ENCODE data around the gene ATP10D. TPM values are rescaled to one million over a fixed set of nuclear protein-coding genes. Genes with fewer than 3 reads are reported as not detected.

ATP10D gene
- total RNA-seq, 1 experiment from 2014 or later: 32.4 TPM

- no peak for DNase-seq (ENCODE audit: low spot score)
Observed at GRCh38 chr4:47579235-47579634, 94.2 kb downstream of the ATP10D start.

- no peak for DNase-seq (ENCODE audit: low spot score)
Observed at GRCh38 chr4:47590325-47590724, 105.2 kb downstream of the ATP10D start.

GRCh38 chr4:47597696-47598095 is 112.6 kb downstream of the ATP10D start:
- DNase-seq (ENCODE audit: low spot score): no peak

GRCh38 chr4:47598320-47598719 is 113.2 kb downstream of the ATP10D start:
- no peak for DNase-seq (ENCODE audit: low spot score)

GRCh38 chr4:47598896-47599295 is 113.8 kb downstream of the ATP10D start:
- DNase-seq (ENCODE audit: low spot score): no peak

- DNase-seq (ENCODE audit: low spot score): no peak
Observed at GRCh38 chr4:47606482-47606881, 121.4 kb downstream of the ATP10D start.

- no peak for DNase-seq (ENCODE audit: low spot score)
Observed at GRCh38 chr4:47612116-47613023, 127.3 kb downstream of the ATP10D start.

GRCh38 chr4:47615385-47615784 is 130.3 kb downstream of the ATP10D start:
- DNase-seq (ENCODE audit: low spot score): no peak

- DNase-seq (ENCODE audit: low spot score): no peak
Observed at GRCh38 chr4:47617607-47618006, 132.5 kb downstream of the ATP10D start.

GRCh38 chr4:47619691-47620090 is 134.6 kb downstream of the ATP10D start:
- no peak for DNase-seq (ENCODE audit: low spot score)

GRCh38 chr4:47621181-47621580 is 136.1 kb downstream of the ATP10D start:
- no peak for DNase-seq (ENCODE audit: low spot score)

- DNase-seq (ENCODE audit: low spot score): no peak
Observed at GRCh38 chr4:47624031-47624441, 139.0 kb downstream of the ATP10D start.

GRCh38 chr4:47631161-47631560 is 146.1 kb downstream of the ATP10D start:
- DNase-seq (ENCODE audit: low spot score): no peak

- peak; percentile 23 for DNase-seq (ENCODE audit: low spot score)
Observed at GRCh38 chr4:47639531-47639930, 154.5 kb downstream of the ATP10D start.

GRCh38 chr4:47640911-47641310 is 155.8 kb downstream of the ATP10D start:
- no peak for DNase-seq (ENCODE audit: low spot score)

GRCh38 chr4:47641755-47642154 is 156.7 kb downstream of the ATP10D start:
- no peak for DNase-seq (ENCODE audit: low spot score)

- no peak for DNase-seq (ENCODE audit: low spot score)
Observed at GRCh38 chr4:47642191-47642830, 157.2 kb downstream of the ATP10D start.

Other genes starting within 250 kb of the ATP10D start
- gene COMMD8, start 21.6 kb upstream of the ATP10D start, total RNA-seq (2014; rRNA removed; shearing (Covaris generic)): 70.1 and 70.3 TPM in 2 replicates